Muscle layer of colon (tissue), 2 donors: Measurements from ENCODE around the gene CACNA1C.
A peak's percentile ranks its signal among the peaks of the same experiment; 100 is the strongest.

Experiments
- H3K27ac ChIP-seq: one replicate; pipeline ENCODE4 v1.7.0; 2013; ENCODE audit warnings: low read depth, mild to moderate bottlenecking, low read length, moderate library complexity
- H3K27me3 ChIP-seq, 2 donors: one replicate each; pipeline ENCODE4 v1.7.0; 2013; ENCODE audit warnings: low read length in 2 of 2, mild to moderate bottlenecking in 2 of 2; ENCODE audit not compliant: insufficient read depth in 2 of 2, control insufficient read depth in 1 of 2
- H3K36me3 ChIP-seq: one replicate; pipeline ENCODE4 v1.7.0; 2013; ENCODE audit warnings: mild to moderate bottlenecking, low read length; ENCODE audit not compliant: insufficient read depth
- H3K4me1 ChIP-seq: one replicate; pipeline ENCODE4 v1.7.0; 2013; ENCODE audit warnings: mild to moderate bottlenecking, low read length; ENCODE audit not compliant: insufficient read depth
- H3K4me3 ChIP-seq, 2 donors: one replicate each; pipeline ENCODE4 v1.7.0; 2013; ENCODE audit warnings: low read length in 2 of 2, low read depth in 1 of 2, mild to moderate bottlenecking in 1 of 2, moderate library complexity in 1 of 2
- H3K9ac ChIP-seq: one replicate; pipeline ENCODE4 v1.7.0; 2013; ENCODE audit warnings: low read length
- H3K9me3 ChIP-seq: one replicate; pipeline ENCODE4 v1.7.0; 2013; ENCODE audit warnings: mild to moderate bottlenecking, low read length
- donor health status: abdominal sarcoma.
- donor health status: Adenocarcinoma of cecum.

CACNA1C gene

GRCh38 chr12:2414810-2415567 is 362.2 kb downstream of the CACNA1C start:
- no peaks in the 10 kb centered on the region for H3K36me3 ChIP-seq
- H3K27me3 ChIP-seq, result no peaks in the 10 kb centered on the region
- peak overlapping the region; percentile 20 for H3K27ac ChIP-seq
- H3K9me3 ChIP-seq, result no peaks in the 10 kb centered on the region
- H3K4me3 ChIP-seq, result no peak overlapping the region
- H3K4me1 ChIP-seq, result peaks cover 63% of the 10 kb centered on the region
- no peak overlapping the region for H3K9ac ChIP-seq

DNA sequence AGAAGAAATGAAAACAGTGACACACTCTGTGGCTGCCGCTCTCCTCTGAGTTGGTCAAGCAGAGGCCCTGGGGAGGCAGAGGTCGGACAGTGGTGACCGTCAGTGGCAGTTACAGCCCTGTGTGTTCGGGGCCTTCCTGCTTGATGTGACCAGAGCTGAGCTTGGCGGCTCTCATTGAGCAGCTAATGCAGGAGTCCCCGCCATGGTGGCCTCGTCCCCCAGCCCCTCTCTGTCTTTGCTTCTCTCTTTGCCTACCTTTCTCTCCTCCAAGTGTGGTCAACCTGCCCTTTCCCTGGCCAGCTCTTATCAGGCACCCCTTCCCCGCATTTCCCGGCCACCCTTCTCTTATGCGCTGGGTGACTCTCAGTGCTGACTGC is 362.8 kb downstream of the CACNA1C start:
- Histone ChIP-seq H3K4me3 (no peak overlapping the region), H3K4me1 (peaks cover 64% of the 10 kb centered on the region), H3K9me3 (no peaks in the 10 kb centered on the region), H3K9ac (no peak overlapping the region), H3K36me3 (no peaks in the 10 kb centered on the region), H3K27ac (peak overlapping the region; percentile 20), H3K27me3 (no peaks in the 10 kb centered on the region)

GRCh38 chr12:2416158-2416557 is 363.4 kb downstream of the CACNA1C start:
- H3K9me3 ChIP-seq, result no peaks in the 10 kb centered on the region
- H3K27me3 ChIP-seq, result no peaks in the 10 kb centered on the region
- no peak overlapping the region for H3K27ac ChIP-seq
- no peak overlapping the region for H3K9ac ChIP-seq
- H3K4me3 ChIP-seq, result no peak overlapping the region
- H3K4me1 ChIP-seq, result peaks cover 61% of the 10 kb centered on the region
- H3K36me3 ChIP-seq, result no peaks in the 10 kb centered on the region

DNA sequence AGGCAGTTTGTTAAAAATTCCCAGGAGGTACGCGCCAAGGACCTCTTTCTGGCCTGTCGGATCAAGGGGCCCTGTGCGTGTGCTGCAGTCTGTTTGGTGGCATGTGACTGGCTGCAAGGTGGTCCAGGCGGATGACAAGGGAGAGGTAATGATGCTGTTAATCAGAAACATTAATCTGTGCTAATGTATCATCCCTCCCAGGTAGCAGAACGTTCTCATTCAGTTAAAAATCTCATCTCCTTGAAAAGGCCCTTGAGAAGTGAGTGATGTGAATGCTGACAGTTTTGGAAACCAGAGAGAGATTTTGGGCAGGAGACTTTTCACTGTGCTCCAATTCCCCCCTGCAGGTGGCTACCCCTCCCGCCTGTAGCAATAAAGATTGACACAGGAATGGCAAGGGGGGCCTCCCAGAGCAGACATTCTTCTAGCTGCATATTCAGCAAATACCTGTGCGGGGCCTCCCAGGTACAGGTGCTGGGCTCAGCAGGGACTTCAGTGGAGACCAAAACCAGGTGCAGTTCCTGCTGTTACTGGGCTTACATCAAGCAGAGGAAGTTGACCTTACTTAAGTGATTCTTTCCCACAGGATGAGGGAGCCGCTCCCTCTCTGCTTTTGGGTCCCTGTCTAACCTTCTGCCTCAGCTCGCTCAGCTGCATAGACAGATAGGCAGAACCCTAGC is 364.8 kb downstream of the CACNA1C start:
- Histone ChIP-seq H3K4me1 (peaks cover 62% of the 10 kb centered on the region), H3K9ac (no peak overlapping the region), H3K27ac (peak overlapping the region; percentile 74), H3K4me3 (no peak overlapping the region), H3K27me3 (no peaks in the 10 kb centered on the region), H3K36me3 (no peaks in the 10 kb centered on the region), H3K9me3 (no peaks in the 10 kb centered on the region)

- Histone ChIP-seq H3K4me1 (peaks cover 69% of the 10 kb centered on the region), H3K4me3 (no peak overlapping the region)
Observed at GRCh38 chr12:2418579-2418978, 365.8 kb downstream of the CACNA1C start.

GRCh38 chr12:2422591-2422990 is 369.8 kb downstream of the CACNA1C start:
- Histone ChIP-seq H3K36me3 (no peaks in the 10 kb centered on the region), H3K9ac (no peak overlapping the region), H3K4me3 (no peak overlapping the region), H3K27ac (peak overlapping the region; percentile 74), H3K9me3 (no peaks in the 10 kb centered on the region), H3K27me3 (no peaks in the 10 kb centered on the region), H3K4me1 (peaks cover 56% of the 10 kb centered on the region)

More at GRCh38 chr12:2418579-2418978, 365.8 kb downstream of the CACNA1C start:
- peak overlapping the region; percentile 20 for H3K27ac ChIP-seq
- H3K9me3 ChIP-seq, result no peaks in the 10 kb centered on the region
- H3K9ac ChIP-seq, result no peak overlapping the region
- no peaks in the 10 kb centered on the region for H3K27me3 ChIP-seq
- no peaks in the 10 kb centered on the region for H3K36me3 ChIP-seq

DNA sequence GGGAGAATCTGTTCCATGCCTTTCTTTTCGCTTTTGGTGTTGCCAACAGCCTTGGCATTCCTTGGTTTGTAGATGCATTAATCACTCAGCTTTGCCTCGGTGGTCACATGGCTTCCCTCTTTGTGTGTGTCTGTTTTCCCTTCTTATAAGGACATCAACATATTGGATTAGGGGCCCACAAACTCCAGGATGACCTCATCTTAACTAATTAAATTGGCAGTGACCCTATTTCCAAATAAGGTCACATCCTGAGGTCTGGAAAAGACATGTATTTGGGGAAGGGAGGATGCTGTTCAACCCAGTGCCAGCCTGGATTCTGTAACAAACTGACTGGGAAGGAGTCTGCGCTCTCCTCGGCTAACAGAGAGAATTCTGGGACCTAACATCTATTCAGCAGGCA is 376.2 kb downstream of the CACNA1C start:
- Histone ChIP-seq H3K36me3 (no peaks in the 10 kb centered on the region), H3K27ac (peak overlapping the region; percentile 74), H3K4me1 (peaks cover 57% of the 10 kb centered on the region), H3K27me3 (no peaks in the 10 kb centered on the region), H3K9ac (no peak overlapping the region), H3K4me3 (no peak overlapping the region), H3K9me3 (no peaks in the 10 kb centered on the region)

GRCh38 chr12:2431810-2432209 is 379.0 kb downstream of the CACNA1C start:
- H3K9ac ChIP-seq, result no peak overlapping the region
- H3K36me3 ChIP-seq, result no peaks in the 10 kb centered on the region
- no peaks in the 10 kb centered on the region for H3K27me3 ChIP-seq
- H3K9me3 ChIP-seq, result no peaks in the 10 kb centered on the region
- H3K4me1 ChIP-seq, result peaks cover 81% of the 10 kb centered on the region
- no peak overlapping the region for H3K4me3 ChIP-seq
- peak overlapping the region; percentile 74 for H3K27ac ChIP-seq

- Histone ChIP-seq H3K36me3 (no peaks in the 10 kb centered on the region), H3K4me1 (peaks cover 87% of the 10 kb centered on the region), H3K27ac (peak overlapping the region; percentile 68), H3K4me3 (no peak overlapping the region), H3K9ac (no peak overlapping the region), H3K27me3 (no peaks in the 10 kb centered on the region), H3K9me3 (no peaks in the 10 kb centered on the region)
Observed at GRCh38 chr12:2432856-2433255, 380.1 kb downstream of the CACNA1C start.

GRCh38 chr12:2435511-2435910 is 382.7 kb downstream of the CACNA1C start:
- Histone ChIP-seq H3K9me3 (no peaks in the 10 kb centered on the region), H3K4me3 (no peak overlapping the region), H3K9ac (no peak overlapping the region), H3K27ac (peak overlapping the region; percentile 35), H3K27me3 (no peaks in the 10 kb centered on the region), H3K36me3 (no peaks in the 10 kb centered on the region), H3K4me1 (peaks cover 77% of the 10 kb centered on the region)

DNA sequence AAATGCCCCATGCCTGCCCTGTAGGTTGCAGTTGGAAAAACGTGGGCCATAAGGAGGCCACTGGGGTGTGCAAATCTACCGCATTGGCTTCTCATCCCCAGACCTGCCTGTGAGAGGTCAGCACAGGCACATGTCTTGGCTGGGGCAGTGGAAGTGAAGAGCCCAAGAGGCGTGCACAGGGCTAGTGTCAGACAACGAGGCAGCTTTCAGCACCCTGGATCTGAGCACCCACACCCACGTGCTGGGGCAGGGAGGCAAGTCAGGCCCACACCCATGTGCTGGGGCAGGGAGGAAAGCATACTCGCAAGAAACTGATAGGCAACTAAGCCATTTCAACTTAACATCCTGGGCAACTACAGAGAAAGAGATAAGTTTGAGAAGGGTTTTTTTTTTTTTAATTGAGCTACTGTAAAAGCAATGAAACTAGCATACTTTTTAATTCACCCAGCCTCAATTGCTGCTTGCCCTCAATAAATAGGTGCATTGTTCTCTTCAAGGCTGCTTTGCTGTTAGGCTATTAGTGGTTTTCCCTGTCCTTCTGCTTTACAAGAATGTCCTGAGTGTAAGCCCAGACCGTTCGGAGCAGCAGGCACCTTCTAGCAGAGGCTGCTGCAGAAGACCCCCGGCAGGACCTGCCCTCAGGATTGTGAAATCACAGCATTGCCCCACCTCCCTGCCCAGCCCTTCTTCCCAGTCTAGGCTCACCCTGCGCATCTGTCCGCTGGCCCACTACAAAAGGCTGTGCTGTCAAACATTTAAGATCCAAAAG is 386.7 kb downstream of the CACNA1C start:
- no peaks in the 10 kb centered on the region for H3K27me3 ChIP-seq
- H3K4me3 ChIP-seq, result no peak overlapping the region
- peaks cover 40% of the 10 kb centered on the region for H3K4me1 ChIP-seq
- no peak overlapping the region for H3K27ac ChIP-seq
- H3K36me3 ChIP-seq, result no peaks in the 10 kb centered on the region
- H3K9me3 ChIP-seq, result no peaks in the 10 kb centered on the region
- no peak overlapping the region for H3K9ac ChIP-seq
